HUDEP-2 (cell line): ENCODE measurements around the gene ARMC2.
"Not testable (repeated sequence)": the region's sequence is repeated elsewhere in the genome, so short reads cannot be mapped to it uniquely, and the experiment has no call there.

ENCODE experiments used
- DNase-seq, 76 experiments: peaks; one replicate each; lab custom pipeline; 2025; ENCODE audit not compliant: unreplicated experiment in 76 of 76; lab: John Stamatoyannopoulos, UW

ARMC2 gene, protein sequence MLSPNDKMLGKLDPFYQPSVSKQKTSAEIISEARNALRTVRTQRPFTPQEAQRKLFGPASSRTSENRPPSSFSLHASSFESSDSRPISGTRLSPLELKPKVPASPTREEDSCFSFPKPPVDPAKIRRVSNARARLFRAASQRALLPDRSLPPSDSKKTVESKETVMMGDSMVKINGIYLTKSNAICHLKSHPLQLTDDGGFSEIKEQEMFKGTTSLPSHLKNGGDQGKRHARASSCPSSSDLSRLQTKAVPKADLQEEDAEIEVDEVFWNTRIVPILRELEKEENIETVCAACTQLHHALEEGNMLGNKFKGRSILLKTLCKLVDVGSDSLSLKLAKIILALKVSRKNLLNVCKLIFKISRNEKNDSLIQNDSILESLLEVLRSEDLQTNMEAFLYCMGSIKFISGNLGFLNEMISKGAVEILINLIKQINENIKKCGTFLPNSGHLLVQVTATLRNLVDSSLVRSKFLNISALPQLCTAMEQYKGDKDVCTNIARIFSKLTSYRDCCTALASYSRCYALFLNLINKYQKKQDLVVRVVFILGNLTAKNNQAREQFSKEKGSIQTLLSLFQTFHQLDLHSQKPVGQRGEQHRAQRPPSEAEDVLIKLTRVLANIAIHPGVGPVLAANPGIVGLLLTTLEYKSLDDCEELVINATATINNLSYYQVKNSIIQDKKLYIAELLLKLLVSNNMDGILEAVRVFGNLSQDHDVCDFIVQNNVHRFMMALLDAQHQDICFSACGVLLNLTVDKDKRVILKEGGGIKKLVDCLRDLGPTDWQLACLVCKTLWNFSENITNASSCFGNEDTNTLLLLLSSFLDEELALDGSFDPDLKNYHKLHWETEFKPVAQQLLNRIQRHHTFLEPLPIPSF

DNA sequence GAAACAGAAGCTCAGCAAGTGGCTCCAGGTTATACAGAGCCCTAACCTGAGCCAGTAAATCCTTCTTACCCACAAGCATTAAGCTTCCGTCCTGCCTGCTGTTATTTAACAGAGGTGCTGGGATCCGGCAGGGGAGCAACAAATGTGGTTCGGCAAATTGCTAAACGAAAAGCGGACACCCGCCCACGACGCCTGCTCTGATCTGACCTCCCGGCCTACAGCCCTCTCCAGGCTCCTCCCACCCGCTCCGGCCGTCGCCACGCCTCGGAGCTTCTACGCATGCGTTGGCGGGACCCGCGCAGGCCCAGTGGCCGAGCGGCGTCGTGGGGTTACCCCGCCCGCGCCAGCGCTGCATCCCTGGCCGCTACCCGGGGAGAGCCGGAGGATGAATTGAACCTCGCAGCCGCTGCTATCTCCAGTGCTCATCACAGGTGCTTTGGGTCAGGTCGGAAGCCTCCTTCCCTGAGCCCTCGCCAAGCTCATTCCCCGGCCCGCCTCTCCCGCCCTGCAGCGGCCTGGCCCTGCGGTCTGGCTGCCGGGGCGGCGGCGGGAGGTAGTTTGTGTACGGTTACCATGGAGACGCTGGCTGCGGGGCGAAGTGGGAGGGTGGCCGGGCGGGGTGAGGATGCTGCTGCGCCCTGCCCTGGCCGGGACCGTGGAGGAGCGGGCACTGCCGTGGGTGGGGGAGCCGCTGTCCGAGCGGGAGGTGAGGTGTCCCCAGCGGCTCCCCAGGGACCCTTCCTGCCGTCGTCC lies at the start of gene ARMC2:
ARMC2 (plus strand) TSS at position 307 of the 753 bp plus-strand sequence. CDS start 5,846 bp downstream, outside the sequence.
- peak in 75 of 76 experiments; percentile 60 to 99 (median 94) for DNase-seq

DNA sequence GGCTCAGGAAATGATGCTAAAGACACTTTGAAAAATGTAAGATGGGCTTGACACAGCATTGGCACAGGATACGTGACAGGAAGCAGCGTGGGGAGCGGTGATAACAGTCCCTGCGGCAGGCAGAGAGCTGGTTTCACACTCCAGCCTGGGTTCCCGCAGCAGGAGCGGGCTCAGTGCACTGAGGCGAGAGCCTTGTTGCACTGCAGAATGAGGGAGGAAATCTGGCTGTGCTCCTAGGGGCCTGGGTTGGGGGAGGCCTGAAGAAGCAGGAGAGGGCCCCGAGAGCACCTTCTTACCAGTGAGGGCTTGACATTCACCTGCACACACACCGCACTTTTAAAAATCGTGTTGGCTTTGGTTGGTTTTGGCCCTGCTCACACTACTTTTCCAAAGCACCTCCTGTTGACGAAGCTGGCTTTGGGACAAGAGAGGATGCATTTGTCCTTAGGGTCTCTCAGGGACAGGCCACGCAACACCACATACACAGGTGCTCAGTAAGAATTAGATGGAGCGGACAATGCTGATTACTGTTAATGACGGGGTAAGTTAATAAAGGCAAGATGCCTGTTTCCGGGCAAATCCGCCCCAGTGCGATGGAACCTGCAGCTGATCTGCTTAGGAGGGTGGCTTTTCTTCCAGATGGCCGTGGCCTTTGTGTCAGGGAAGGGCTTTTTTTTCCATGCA lies 49.4 kb upstream of the ARMC2 start:
- peak in 14 of 76 experiments; percentile 10 to 51 (median 24) for DNase-seq

- DNase-seq: no peak
These were observed 48.9 kb upstream of the ARMC2 start for GRCh38 chr6:108799354-108799717.

- DNase-seq: no peak
These were observed 48.4 kb upstream of the ARMC2 start for GRCh38 chr6:108799791-108800190.

GRCh38 chr6:108800427-108800864 lies 47.8 kb upstream of the ARMC2 start:
- DNase-seq: no peak

DNA sequence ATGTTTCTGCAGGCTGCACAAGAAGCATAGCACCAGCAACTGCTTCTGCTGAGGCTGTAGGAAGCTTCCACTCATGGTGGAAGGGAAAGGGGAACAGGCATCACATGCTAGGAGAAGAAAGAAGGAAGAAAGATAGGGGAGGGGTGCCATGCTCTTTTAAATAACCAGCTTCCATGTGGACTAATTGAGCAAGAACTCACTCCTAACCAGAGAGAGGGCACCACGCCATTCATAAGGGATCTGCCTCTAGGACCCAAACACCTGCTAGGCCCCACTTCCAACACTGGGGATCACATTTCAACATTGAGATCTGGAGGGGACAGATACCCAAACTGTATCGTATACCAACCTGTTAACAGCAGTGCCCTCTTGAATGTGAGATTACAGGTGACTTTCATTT lies 46.9 kb upstream of the ARMC2 start:
- no peak for DNase-seq

DNA sequence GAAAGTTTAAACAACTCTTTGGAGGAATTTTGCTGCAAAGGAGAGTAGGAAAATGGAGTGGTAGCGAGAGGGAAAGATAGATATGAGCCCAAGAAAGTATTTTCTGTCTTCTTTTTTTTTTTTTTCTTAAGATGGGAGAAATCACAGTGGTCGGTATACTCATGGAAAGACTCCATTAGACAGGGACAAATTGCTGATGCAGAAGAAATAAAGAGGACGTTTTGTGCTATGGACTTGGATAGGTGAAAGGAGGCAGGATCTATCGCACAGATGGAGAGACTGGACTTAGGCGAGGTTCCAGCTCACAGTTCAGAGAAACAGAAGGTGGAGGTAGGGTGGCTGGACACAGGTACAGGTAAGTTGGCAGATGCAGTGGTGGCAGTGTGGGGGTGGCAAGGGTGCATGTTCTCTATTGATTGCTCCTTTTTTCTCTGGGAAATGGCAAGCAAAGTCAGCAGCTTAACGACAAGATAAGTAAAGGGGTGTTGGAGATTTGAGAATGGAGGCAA lies 44.2 kb upstream of the ARMC2 start:
- no peak for DNase-seq

DNA sequence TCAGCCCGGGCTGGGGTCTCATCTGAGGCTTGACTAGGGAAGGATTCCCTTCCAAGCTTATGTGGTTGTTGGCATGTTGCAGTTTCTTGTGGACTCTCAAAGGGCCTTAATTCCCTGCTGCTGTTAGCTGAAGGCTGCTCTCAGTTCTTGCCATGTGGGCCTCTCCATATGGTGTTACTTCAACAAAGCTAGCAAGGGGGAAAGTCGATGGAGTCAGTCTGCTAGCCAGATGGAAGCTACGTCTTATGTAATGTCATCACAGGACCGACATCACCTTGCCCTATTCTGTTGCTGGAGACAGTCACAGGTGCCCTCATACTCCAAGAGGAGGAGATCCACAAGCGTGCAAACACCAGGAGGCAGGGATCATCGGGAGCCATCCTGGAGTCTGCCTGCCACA lies 43.3 kb upstream of the ARMC2 start:
- no peak for DNase-seq

GRCh38 chr6:108805611-108806167 lies 42.5 kb upstream of the ARMC2 start:
- no peak for DNase-seq

GRCh38 chr6:108806171-108806570 lies 42.1 kb upstream of the ARMC2 start:
- DNase-seq: no peak

GRCh38 chr6:108806665-108807064 lies 41.6 kb upstream of the ARMC2 start:
- DNase-seq: no peak

- no peak for DNase-seq
These were observed 40.3 kb upstream of the ARMC2 start for GRCh38 chr6:108807928-108808327.

DNA sequence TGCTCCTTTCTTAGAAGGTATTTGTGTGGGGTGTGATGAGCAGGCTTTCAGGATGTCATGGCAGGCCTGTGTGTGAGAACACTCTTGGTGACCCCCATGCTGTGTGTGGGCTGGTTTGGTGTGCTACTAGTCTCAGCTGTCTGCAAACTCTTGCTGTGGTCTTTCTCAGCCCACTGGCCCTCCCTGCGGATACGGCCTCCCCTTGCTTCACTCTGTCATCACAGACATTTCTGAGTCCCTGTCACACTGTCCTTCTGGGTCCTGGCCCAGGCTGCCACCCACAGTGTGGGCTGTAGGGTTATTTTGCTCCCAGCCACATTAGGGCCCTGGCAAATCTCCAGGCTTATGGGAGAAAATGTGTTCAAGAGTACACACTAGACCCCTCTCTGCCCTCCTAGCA lies 39.0 kb upstream of the ARMC2 start:
- DNase-seq: no peak

- DNase-seq: no peak
These were observed 38.1 kb upstream of the ARMC2 start for GRCh38 chr6:108810057-108810643.

GRCh38 chr6:108811490-108811889 lies 36.7 kb upstream of the ARMC2 start:
- no peak for DNase-seq

- DNase-seq: not testable (repeated sequence)
These were observed 35.0 kb upstream of the ARMC2 start for GRCh38 chr6:108813218-108813617.

DNA sequence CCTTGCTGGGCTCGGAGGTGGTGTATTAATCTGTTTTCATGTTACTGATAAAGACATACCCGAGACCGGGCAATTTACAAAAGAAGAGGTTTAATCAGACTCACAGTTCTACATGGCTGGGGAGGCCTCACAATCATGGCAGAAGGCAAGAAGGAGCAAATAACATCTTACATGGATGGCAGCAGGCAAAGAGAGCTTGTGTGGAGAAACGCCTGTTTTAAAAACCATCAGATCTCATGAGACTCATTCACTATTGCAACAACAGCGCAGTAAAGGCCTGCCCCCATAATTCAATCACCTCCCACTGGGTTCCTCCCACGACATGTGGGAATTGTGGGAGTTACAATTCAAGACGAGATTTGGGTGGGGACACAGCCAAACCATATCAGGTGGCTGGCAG lies 30.9 kb upstream of the ARMC2 start:
- not testable (repeated sequence) for DNase-seq

GRCh38 chr6:108820006-108820405 lies 28.2 kb upstream of the ARMC2 start:
- DNase-seq: no peak

- DNase-seq: peak in 20 of 76 experiments; percentile 14 to 57 (median 28)
These were observed 25.8 kb upstream of the ARMC2 start for GRCh38 chr6:108822401-108822800.
